GM12878 (cell line): ENCODE data around the gene MCOLN3. TPM values are rescaled to one million over a fixed set of nuclear protein-coding genes. Genes with fewer than 3 reads are reported as not detected.

Source experiments
- ATAC-seq: fragments of 200-7000 bp; cut with Tn5 transposase; 3 replicates; pipeline ENCODE4 v1.9.1; 2020; ENCODE audit warnings: mild to moderate bottlenecking, moderate library complexity
- BruUV-seq: library from RNA; stranded (reverse); fragments of 400-500 nt; replicated peaks from 2 replicates; lab custom pipeline; 2021; lab: Mats Ljungman, UMichigan
- CTCF ChIA-PET: fragments of 300-600 bp; sonication (Branson Sonifier 250); formaldehyde crosslinking; extraction: SDS; loops from one replicate; lab custom pipeline; 2021; ENCODE audit warnings: inconsistent platforms; lab: Yijun Ruan, JAX
- POLR2A ChIA-PET: fragments of 350-600 bp; formaldehyde crosslinking; extraction: SDS; loops from one replicate; lab custom pipeline; 2021; ENCODE audit warnings: inconsistent platforms; lab: Charles Lee
- RAD21 ChIA-PET: fragments of 300-600 bp; sonication (Branson Sonifier 250); formaldehyde crosslinking; loops from one replicate; lab custom pipeline; 2023; ENCODE audit warnings: antibody characterized with exemption; ENCODE audit not compliant: unreplicated experiment; lab: Charles Lee
- SMC1A ChIA-PET: fragments of 300-600 bp; sonication (Branson Sonifier 250); formaldehyde crosslinking; loops from one replicate; lab custom pipeline; 2023; ENCODE audit not compliant: unreplicated experiment, uncharacterized antibody; lab: Charles Lee
- DNase-seq: peaks from one replicate; pipeline ENCODE4 v3.0.0-alpha.2; 2011; ENCODE audit warnings: low read depth, low spot score
- FAIRE-seq: peaks from 3 replicates; lab custom pipeline; 2011; peaks lifted over from hg19 to GRCh38; lab: Jason Lieb, UNC
- H2AFZ ChIP-seq: 2 replicates; pipeline ENCODE4 v1.6.0; 2011; ENCODE audit warnings: low read depth, low read length, control low read depth; ENCODE audit not compliant: control insufficient read depth
- H3K27ac ChIP-seq: 2 replicates; pipeline ENCODE4 v1.5.1; 2011; ENCODE audit warnings: control low read depth; ENCODE audit not compliant: control insufficient read depth, insufficient read depth
- H3K27me3 ChIP-seq, 2 experiments: replicated peaks in 1 of 2; 2 replicates each; pipeline versions ENCODE4 v1.6.0 to v1.6.1; 2011; ENCODE audit warnings: low read length in 1 of 2; ENCODE audit not compliant: control insufficient read depth in 2 of 2, insufficient read depth in 2 of 2
- H3K36me3 ChIP-seq, 2 experiments: 2 replicates each; pipeline ENCODE4 v1.5.1; 2011; ENCODE audit warnings: low read length in 1 of 2; ENCODE audit not compliant: control insufficient read depth in 2 of 2, insufficient read depth in 2 of 2
- H3K4me1 ChIP-seq: 2 replicates; pipeline ENCODE4 v1.6.1; 2011; ENCODE audit warnings: mild to moderate bottlenecking, low read length, moderate library complexity, mixed read lengths; ENCODE audit not compliant: control insufficient read depth, insufficient read depth
- H3K4me2 ChIP-seq: 2 replicates; pipeline ENCODE4 v1.6.0; 2011; ENCODE audit warnings: control low read depth; ENCODE audit not compliant: control insufficient read depth, insufficient read depth
- H3K4me3 ChIP-seq: fragments of 200-600 bp; sonication (generic); 2 replicates; pipeline ENCODE4 v1.5.1; 2016
- H3K79me2 ChIP-seq: 2 replicates; pipeline ENCODE4 v1.6.0; 2011; ENCODE audit warnings: low read length; ENCODE audit not compliant: control insufficient read depth, insufficient read depth
- H3K9ac ChIP-seq: 2 replicates; pipeline ENCODE4 v1.8.0; 2011; ENCODE audit warnings: low read length, control low read depth, mixed read lengths; ENCODE audit not compliant: control insufficient read depth, insufficient read depth
- H3K9me3 ChIP-seq: replicated peaks from 3 replicates; pipeline ENCODE4 v1.5.1; 2011; ENCODE audit warnings: mild to moderate bottlenecking, low read length; ENCODE audit not compliant: control insufficient read depth, insufficient read depth
- H4K20me1 ChIP-seq: 2 replicates; pipeline ENCODE4 v1.6.0; 2011; ENCODE audit not compliant: control insufficient read depth, insufficient read depth
- ETV6 ChIP-seq, 2 experiments: fragments of 450-650 bp in 1 of 2; IDR thresholded peaks in 1 of 2; conservative IDR thresholded peaks in 1 of 2; 2 replicates each; pipeline ENCODE4 v1.6.1; 2014; ENCODE audit warnings: antibody characterized with exemption in 1 of 2, borderline replicate concordance in 1 of 2, low read depth in 1 of 2, mild to moderate bottlenecking in 1 of 2, moderate library complexity in 1 of 2
- FOS ChIP-seq: IDR thresholded peaks from 3 replicates; pipeline ENCODE4 v1.6.1; 2011; ENCODE audit warnings: borderline replicate concordance; ENCODE audit not compliant: insufficient read length; ENCODE audit errors: extremely low read depth
- GATAD2B ChIP-seq: fragments of 450-650 bp; conservative IDR thresholded peaks from 2 replicates; pipeline ENCODE4 v1.6.1; 2017; ENCODE audit warnings: low read depth, mild to moderate bottlenecking, moderate library complexity
- PML ChIP-seq: IDR thresholded peaks from 2 replicates; pipeline ENCODE4 v1.6.1; 2012; ENCODE audit warnings: low read length, inconsistent platforms
- REST ChIP-seq: IDR thresholded peaks from 2 replicates; pipeline ENCODE4 v1.6.1; 2012; ENCODE audit warnings: mild to moderate bottlenecking, low read depth, low read length
- SREBF1 ChIP-seq: IDR thresholded peaks from 2 replicates; pipeline ENCODE4 v1.6.1; 2012; ENCODE audit warnings: mild to moderate bottlenecking, low read length
- SUPT20H ChIP-seq: IDR thresholded peaks from 2 replicates; pipeline ENCODE4 v1.6.1; 2011; ENCODE audit warnings: low read depth, mild to moderate bottlenecking, low read length, moderate library complexity, borderline replicate concordance; ENCODE audit not compliant: control insufficient read depth
- WGBS: methylation state at CpG from one replicate; pipeline ENCODE4 v1.1.6; 2016; ENCODE audit warnings: low lambda C conversion rate; ENCODE audit not compliant: insufficient replicate concordance, insufficient coverage; ENCODE audit errors: missing lambda C conversion rate; 5-methylcytosine and 5-hydroxymethylcytosine counted together
- in situ Hi-C: fragments of 300-500 bp; cut with MboI; formaldehyde crosslinking; loops from 9 replicates; pipeline ENCODE4 v1.14.3; 2018; ENCODE audit warnings: mixed read lengths
- intact Hi-C: fragments of 100-400 bp; cut with micrococcal nuclease; formaldehyde crosslinking; loops from one replicate; pipeline ENCODE4 v1.14.2; 2022; ENCODE audit not compliant: unreplicated experiment
- polyA plus RNA-seq, 11 experiments: library from polyadenylated mRNA; depleted of rRNA in 4 of 11; unstranded in 6 of 11; stranded (reverse) in 5 of 11; fragments of >200 nt; fragmentation: Nextera tagmentation in 4 of 11; fragmentation: Illumina TruSeq in 1 of 11; extraction: Ambion mirVana in 4 of 11; extraction: Trizol in 1 of 11; gene quantifications; 1 replicate in 1 of 11; 2 replicates in 10 of 11; pipeline versions ENCODE4 v1.2.1 to v1.2.3, GENCODE V29; 2011 to 2016; ENCODE audit warnings: inconsistent platforms in 2 of 11, missing spikeins in 2 of 11, low read depth in 1 of 11
- total RNA-seq, 4 experiments: library from RNA; depleted of rRNA in 3 of 4; stranded (reverse); fragments of >200 nt in 3 of 4; fragmentation: Illumina TruSeq in 1 of 4; extraction: Trizol in 1 of 4; gene quantifications; 2 replicates each; pipeline versions ENCODE4 v1.2.1 to v1.2.3, GENCODE V29; 2013 to 2021
- TF ChIP-seq, protein P1 (sequence below): fragments of 450-650 bp; IDR thresholded peaks from 2 replicates; pipeline ENCODE4 v1.6.1; 2017; ENCODE audit warnings: low read depth, mild to moderate bottlenecking, moderate library complexity

MCOLN3 gene
- total and polyA plus RNA-seq, 10 of the 15 experiments (the other 5 are each of a cell fraction or from before 2014, with no cell fraction given) = 0.48 to 7.4 (median 3.8) TPM

DNA sequence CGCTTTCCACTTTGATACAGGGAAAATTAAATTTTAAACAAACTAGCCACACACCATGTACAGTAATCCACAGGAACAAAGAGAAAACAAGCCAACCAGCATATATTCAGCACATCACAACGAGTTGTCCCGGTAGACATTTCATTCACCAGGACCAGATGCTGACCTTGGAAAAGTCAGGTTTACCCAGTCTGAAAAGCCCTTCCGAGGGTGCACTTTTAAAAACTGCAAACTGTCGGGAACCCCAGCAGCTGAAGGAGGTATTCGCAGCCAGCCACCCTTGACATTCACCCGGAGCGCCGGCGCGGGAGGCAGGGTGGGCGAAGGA is 1.2 kb downstream of the MCOLN3 start:
- Histone ChIP-seq H3K27me3 (peaks cover 0 to 2% of the 10 kb centered on the region in 2 experiments; a peak in 2 of 4 replicates), H2AFZ (no peak overlapping the region; the same call in 1 of the 2 replicates), H3K9me3 (no peaks in the 10 kb centered on the region), H3K27ac (no peak overlapping the region), H4K20me1 (no peaks in the 10 kb centered on the region), H3K4me2 (peak overlapping the region; percentile 86; the same call in 1 of the 2 replicates), H3K79me2 (no peaks in the 10 kb centered on the region), H3K36me3 (no peaks in the 10 kb centered on the region), H3K9ac (no peak overlapping the region), H3K4me1 (peaks cover 3% of the 10 kb centered on the region; the same call in 1 of the 2 replicates), H3K4me3 (peak overlapping the region; percentile 74; the same call in 1 of the 2 replicates)
- ATAC-seq (no peak), DNase-seq (no peak), FAIRE-seq (no peak)
- ChIA-PET POLR2A (no interaction called here), CTCF (no interaction called here), RAD21 (no interaction called here), SMC1A (interaction anchor here (1.2 to 2.2 kb wide), 2 partner anchors 11 to 20 kb away, joined by 3 to 5 read pairs; no protein-coding TSS in a partner anchor)
- intact Hi-C loops (no loop called here), in situ Hi-C loops (no loop called here)
- no peak for TF ChIP-seq SREBF1
- 21% methylated on average over 12 of the region's 12 CpGs for WGBS
- BruUV-seq = no TSS peak

DNA sequence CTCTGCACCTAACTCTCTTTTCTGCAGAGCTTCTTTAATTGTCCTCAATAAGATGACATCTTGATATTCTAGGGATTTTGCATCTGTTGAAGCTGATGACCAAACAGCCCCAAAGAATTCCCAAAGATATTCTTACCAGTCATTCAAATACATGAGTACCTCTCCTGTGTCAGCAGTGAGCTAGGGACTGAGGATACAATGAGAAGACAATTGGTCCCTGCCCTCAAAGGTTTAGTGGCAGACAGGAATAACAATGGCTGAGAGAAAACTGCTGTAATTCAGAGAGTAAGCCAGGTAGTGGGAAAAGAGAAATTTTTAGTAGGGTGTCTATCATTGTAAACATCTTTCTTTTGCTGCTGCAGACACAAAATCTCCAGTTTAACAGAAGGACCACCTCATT is 5.9 kb downstream of the MCOLN3 start:
- intact Hi-C loops (no loop called here), in situ Hi-C loops (no loop called here)
- ChIA-PET POLR2A (no interaction called here), CTCF (interaction anchor here (1.1 to 1.5 kb wide), 3 partner anchors 10 to 213 kb away, joined by 3 to 5 read pairs (median 3); no protein-coding TSS in a partner anchor), RAD21 (no interaction called here), SMC1A (interaction anchor here (1.0 to 1.1 kb wide), 2 partner anchors 9 to 15 kb away, joined by 3 read pairs; no protein-coding TSS in a partner anchor)
- H3K4me3 ChIP-seq = no peak overlapping the region
- no peaks in the 10 kb centered on the region for H3K36me3 ChIP-seq
- FAIRE-seq (no peak), DNase-seq (no peak), ATAC-seq (no peak)
- no peak overlapping the region for H3K9ac ChIP-seq
- no peaks in the 10 kb centered on the region for H3K9me3 ChIP-seq
- no peaks in the 10 kb centered on the region for H3K79me2 ChIP-seq
- H4K20me1 ChIP-seq = no peaks in the 10 kb centered on the region
- no peak overlapping the region for H2AFZ ChIP-seq
- H3K27me3 ChIP-seq = peaks cover 0 to 2% of the 10 kb centered on the region in 2 experiments; a peak in 1 of 4 replicates
- H3K27ac ChIP-seq = no peak overlapping the region
- H3K4me2 ChIP-seq = no peak overlapping the region
- no TSS peak for BruUV-seq
- no peaks in the 10 kb centered on the region; the same call in 1 of the 2 replicates for H3K4me1 ChIP-seq
- TF ChIP-seq ETV6 (conservative IDR thresholded peaks at IDR 0.05 in 1 of 2, IDR thresholded peaks at IDR 0.05 in 1 of 2; ENCODE audit: borderline replicate concordance in 1 of 2, low read depth in 1 of 2) (no peak), GATAD2B (no peak), SUPT20H (no peak), FOS (no peak), PML (no peak), SREBF1 (no peak), REST (no peak)
- TF ChIP-seq, protein P1, sequence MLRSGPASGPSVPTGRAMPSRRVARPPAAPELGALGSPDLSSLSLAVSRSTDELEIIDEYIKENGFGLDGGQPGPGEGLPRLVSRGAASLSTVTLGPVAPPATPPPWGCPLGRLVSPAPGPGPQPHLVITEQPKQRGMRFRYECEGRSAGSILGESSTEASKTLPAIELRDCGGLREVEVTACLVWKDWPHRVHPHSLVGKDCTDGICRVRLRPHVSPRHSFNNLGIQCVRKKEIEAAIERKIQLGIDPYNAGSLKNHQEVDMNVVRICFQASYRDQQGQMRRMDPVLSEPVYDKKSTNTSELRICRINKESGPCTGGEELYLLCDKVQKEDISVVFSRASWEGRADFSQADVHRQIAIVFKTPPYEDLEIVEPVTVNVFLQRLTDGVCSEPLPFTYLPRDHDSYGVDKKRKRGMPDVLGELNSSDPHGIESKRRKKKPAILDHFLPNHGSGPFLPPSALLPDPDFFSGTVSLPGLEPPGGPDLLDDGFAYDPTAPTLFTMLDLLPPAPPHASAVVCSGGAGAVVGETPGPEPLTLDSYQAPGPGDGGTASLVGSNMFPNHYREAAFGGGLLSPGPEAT = no peak
